GM21381 (cell line): ENCODE results near the gene GASK1A.
A peak's percentile ranks its signal among the peaks of the same experiment; 100 is the strongest.

Experiments
- ATAC-seq: cut with Tn5 transposase; IDR thresholded peaks from one replicate; pipeline ENCODE4 v1.9.1; 2021; ENCODE audit warnings: mild to moderate bottlenecking, moderate library complexity; ENCODE audit not compliant: unreplicated experiment

GASK1A gene

DNA sequence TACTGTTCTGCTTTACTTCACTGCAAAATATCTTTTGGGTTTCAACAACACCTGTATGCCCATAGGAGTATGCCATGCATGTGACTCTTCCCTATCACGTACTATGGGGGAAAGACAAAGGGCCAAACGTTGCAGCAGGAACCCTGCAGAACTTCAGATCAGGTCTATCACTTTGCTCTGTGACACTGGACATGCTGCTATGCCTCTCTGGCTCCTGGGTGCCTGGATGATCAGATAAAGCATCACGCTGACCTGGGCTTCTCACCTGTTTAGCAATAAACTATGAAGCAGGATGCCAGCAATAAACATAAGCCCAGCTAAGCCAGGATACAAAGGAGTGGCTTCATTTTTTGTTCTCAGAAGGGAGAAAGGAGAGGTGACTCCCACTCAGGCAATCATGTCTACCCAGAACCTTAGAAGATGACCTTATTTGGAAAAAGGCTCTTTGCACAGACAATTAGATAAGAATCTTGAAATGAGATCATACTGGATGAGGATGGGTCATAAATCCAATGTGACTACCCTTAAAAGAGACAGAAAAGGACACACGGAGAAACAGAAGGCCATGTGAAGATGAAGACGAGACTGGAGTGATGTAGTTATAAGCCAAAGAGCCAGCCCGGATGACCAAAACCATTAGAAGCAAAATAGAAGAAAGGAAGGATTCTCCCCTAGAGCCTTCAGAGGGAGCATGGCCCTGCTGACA is 107.5 kb downstream of the GASK1A start:
- ATAC-seq = no peak

DNA sequence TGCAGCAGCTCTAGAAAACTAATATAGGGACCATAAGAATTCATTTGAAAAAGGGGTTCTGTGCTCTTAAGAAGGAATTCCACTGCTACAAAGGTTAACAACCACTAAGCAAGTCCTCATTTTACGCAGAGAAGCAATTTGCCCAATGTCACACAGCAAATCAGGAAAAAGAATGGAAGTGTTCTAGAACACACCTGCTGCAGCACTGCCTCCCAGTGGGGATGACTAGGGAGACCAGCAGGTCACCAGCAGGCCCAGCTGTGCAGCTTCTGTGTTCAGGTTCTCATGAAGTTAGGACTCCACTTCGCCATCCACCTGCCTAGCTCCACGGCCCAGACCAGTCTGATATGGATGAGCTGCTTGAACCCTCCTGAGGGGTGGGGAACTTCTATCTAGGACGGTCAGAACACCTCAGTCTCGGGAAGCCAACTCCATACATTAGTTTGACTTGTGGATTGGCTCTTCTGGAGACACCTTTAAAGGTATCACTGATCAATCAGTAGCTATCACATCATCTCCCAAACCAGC is 108.2 kb downstream of the GASK1A start:
- no peak for ATAC-seq

DNA sequence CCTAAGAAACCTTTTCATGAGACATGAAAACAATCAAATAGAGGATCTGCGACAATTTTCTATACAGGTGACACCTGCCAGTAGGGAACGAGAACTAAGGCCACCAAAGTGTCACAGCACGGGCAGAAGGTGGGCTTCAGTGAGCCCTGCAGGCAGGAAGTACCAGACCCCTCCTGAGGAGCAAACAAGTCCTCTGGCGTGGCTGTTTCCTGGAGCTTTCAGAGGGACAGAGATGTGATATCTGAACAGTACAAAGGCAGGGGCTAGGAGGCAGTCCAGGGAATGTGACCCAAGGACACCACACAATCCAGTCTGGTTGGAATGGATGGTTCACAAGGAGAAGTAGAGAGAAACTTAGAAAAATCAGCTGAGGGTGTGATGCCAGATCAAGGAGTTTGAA is 110.0 kb downstream of the GASK1A start:
- ATAC-seq = no peak

DNA sequence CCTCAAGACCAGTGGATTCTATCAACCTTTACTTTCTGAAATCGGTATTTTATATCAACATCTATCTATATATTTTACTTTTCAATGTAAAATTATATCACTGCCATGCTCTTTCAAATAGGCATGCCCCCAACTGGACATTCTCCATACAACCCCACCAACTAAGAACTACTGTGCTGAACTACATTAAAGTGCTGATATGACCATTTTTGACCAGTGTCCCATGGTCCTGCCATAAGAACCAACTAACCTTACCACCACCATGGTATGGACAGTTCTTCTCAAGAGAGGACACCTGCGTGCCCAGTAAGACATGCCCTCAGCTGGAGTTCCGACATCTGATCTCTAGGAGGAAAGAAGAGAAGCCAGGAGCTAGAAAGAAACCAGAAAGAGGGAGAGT is 111.1 kb downstream of the GASK1A start:
- ATAC-seq = no peak

DNA sequence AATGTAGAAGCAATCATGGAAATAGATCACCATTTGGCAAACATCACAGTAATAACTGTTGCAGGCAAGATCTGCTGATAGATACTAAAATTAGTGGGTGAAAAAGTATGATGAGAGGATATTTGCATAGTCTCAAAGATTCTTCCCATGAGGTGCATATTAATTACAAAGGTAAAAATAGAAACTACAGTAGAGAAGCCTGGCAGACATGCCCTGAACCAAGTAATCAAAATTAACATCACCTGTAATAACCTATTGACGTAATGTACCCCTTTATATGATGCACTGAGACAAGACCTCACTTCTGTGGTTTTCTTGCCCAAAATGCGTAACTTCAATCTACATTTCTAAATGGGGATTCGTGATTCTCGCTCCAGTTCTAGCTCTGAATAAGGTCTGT is 112.4 kb downstream of the GASK1A start:
- ATAC-seq = no peak

DNA sequence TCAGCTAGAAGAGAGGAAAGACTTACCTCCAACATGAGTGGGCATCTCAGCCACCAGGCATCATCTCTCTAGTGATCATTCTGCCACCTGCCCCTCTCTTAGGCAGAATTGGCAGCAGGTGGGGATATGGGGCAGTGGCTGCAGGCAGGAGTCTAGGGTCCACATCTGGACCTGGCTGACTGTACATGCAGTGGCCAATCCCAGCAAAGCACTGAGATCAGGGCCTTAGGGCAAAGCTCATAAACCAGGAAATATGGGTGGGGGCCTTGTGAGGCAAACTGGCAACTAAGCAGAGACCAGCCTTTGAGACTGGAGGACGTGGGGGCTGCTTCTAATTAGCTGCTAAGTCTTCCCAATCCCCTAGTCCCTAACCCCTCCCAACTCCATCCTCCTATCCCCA is 113.9 kb downstream of the GASK1A start:
- no peak for ATAC-seq

DNA sequence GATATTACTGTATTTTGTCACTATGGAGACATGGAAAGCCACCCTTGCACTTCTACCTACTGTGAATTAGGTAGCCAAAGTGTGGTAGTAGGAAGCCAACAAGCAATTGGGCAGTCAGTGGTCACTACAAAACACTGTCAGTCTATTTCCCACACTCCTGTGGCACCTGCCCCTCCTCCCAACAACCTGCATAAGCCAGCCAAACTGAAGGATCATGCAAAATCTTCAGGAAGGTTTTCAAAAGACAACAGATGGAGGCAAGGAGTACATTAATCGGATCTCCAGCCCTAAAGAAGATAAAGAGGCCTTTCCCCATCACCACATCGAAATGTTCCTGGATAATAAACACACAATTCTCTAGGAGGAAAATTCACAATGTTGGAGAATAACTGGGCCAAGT is 114.9 kb downstream of the GASK1A start:
- no peak for ATAC-seq

DNA sequence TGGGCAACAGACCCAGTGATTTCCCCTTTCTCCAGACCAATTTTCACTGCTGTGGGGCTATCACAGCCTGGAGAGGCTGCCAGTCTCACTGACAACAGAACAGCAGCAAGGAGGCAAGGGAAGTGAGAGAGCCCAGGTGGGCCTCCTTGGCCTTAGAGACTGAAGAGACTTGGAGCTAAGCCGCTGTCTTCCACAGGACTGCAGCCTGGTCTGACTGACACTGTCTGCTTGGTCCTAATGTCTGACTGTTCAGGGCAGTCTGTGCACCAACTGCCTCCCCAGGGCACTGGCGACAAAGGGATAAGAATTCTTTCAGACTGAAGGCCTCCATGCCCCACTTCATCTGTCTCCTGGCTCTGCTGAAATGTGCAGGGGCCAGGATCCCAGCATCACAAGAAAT is 115.3 kb downstream of the GASK1A start:
- no peak for ATAC-seq

DNA sequence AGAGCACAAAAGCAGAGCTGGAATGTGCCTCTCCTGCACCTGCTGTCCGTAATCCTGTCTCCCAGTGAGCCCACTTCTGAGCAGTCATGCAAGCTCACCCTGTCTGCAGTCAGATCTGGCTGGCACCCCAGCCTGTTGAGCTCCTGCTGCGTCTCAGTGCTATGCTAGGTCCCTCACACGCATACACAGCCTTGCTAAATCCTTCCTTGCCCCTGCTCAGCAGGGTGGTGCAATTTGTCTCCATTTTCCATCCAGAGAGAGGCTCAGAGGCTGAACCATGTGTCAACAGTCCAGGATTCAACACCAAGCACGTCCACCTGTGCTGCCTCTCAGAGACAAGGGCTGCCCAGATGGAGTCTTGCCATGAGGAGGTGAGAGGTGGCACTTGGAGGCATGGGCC is 115.7 kb downstream of the GASK1A start:
- ATAC-seq = no peak

DNA sequence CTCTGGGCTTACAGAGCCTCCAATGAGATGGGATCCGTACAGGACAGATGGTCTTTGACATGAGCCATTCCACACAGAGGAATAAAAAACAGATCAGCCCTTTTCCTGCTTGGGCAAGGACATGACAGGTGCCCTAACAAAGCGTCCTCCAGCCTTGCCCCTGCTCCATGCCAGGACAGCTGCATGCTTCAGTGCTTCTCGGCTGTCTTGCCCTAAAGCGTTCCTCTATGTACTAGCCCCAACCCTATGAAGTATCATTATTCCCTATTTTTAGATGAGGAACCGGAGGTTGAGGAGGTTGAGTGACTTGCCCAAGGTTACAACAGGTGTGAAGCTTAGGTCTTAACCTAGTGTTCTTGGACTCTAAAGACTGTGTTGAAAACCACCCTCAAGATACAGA is 116.3 kb downstream of the GASK1A start:
- no peak for ATAC-seq

DNA sequence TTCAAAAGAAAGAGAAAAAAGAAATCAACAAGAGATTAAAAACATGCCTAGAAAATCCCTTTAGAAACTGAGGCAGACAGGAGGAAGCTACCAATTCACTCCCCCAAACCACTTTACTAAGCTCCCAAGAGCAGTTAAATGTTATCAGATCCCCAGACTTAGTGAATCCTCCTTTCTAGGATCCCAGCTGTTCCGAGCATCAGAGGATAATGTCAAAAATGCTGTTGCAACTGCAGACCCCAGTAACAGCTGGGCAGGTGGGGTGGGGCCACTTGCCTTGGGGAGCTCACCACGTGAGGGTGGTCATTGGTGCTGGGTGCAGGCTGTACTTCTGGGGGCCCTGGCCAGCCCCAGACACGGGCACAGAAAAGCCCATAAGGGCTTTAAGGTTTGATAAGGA is 117.7 kb downstream of the GASK1A start:
- no peak for ATAC-seq

DNA sequence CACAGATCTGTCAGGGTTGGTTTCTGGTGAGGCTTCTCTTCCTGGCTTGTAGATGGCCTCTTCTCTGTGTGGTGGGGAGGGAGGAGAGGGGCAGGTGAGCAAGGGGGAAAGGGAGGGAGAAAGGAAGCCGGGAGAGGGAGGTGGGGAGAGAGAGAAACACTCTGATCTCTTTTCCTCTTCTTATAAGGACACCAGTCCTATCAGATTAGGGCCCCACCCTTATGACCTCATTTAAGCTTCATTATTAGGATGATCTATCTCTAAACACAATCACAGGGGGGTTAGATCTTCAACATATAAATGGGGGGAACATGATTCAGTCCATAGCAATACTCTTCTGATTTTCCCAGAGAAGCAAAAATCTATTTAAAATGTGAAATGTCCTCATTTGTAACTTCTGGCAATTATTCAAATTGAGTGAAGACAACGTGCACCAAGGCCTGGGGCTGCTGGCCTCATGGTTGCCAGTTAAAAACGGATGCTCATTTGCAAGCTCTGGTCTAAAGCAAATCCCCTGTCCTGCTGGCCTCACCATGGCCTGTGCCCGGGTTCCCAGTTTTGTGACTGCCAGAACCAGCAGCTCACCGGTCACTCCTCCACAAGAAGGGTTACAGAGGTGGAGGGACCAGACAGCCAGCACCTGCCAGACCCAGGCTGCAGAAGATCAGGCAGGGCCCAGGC is 118.4 kb downstream of the GASK1A start:
- ATAC-seq = no peak

DNA sequence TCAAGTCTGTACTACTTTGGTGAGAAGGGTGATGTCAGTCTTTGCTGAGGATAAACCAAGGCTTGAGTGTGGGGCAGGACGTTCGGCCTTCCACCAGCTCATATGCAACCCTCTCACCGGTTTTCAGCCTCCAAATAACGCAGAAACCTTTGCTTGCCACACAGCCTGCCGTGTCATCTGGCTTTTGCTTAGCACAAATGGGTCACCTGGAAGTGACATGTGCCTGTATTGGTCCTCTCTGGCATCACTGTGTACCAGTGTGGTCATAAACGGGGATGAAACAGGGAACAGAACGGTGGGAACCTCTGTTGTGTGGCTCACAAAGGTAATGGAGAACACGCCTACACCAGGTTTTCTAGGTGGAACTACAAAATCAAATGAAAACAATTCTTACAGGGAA is 119.7 kb downstream of the GASK1A start:
- ATAC-seq = no peak

DNA sequence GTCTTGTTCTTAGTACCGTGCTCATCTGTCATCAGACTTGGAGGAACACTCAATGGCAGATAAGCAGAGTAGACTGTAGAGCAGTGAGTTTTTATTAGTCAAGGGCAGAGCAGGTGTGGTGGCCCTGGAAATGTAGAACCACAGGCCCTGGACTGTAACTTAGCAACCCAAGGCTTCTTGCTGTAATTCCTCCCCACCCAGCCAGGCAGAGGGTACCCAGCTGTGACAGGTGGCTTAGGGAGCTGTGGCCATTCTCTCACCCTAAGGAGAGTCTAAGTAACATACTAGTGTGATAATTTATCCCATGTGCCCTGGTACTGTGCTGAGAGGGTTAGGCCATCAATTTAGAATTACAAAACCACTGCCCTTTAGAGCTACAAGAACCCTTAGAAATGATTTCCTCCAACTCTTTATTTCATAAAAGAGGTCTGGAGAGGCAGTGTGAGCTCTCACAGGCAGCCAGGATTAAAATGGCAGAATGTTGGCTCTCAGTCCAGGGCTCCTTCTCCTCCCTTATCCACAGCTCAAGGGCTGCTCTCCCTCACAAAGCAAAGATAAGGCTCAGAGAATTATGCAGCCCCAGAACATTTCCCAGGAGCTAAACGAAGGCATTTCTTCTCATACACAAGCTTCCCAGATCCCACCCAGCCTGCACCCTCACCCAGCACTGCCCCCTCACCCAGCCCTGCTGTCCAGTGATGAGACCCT is 123.8 kb downstream of the GASK1A start:
- no peak for ATAC-seq

DNA sequence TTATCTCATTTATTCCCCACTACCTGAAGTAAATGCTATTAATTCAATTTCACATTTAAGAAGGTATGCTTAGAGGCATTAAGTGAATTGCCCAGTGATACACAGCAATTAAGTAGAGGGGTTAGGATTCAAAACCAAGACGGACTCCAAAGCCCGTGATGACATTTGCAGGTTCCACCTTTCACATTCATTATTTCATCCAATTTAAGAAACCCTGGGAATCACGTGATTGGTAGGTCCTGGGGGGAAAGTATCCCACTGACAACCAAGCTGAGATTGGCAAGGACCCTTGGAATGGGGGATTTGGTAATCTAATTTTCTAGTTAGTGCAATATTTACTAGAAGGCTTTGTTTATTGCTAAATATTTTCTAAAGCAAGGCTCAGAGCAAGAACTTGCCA is 124.9 kb downstream of the GASK1A start:
- ATAC-seq = no peak

DNA sequence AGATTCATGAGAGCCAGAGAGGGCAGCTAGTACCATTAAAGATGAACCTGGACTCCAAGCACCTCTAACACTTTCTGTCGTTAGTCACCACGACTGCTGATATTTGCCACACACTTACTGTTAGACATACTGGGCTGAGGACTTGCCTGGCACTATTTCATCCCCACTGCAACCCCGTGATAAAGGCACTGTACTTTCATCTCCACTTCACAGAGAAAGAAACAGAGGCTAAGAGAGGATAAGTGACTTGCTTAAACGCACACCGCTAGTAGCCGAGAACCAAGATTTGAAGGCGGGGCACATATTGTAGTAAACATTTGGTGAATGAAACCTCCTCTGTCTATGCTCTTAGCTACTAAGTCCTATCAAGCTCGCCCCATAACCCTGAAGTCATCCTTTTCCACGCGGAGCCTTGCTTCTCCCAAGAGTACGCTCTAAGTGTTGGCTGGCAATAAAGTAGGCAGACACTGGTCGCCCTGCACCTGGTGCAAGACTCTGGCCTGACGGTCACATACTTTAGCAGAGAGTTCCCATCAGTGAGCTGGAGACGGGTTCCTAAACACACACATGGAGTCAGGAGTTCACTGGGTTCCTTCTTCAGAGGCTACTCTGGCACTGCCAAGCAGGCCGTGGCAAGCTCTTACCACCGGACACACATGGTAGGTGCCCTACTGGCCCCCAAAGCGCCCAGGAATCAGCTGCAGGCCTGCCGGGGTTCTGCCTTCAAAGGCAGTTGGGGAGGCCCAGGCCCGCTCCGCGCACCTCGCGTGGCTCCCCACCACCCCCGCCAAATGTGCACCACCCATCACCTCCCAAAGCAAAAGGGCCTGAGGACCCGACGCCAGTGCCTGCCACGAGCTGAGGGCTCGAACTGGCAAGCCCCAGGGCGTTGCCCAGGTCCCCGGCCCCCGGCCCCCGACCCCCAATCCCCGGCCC is 125.8 kb downstream of the GASK1A start:
- ATAC-seq = no peak

DNA sequence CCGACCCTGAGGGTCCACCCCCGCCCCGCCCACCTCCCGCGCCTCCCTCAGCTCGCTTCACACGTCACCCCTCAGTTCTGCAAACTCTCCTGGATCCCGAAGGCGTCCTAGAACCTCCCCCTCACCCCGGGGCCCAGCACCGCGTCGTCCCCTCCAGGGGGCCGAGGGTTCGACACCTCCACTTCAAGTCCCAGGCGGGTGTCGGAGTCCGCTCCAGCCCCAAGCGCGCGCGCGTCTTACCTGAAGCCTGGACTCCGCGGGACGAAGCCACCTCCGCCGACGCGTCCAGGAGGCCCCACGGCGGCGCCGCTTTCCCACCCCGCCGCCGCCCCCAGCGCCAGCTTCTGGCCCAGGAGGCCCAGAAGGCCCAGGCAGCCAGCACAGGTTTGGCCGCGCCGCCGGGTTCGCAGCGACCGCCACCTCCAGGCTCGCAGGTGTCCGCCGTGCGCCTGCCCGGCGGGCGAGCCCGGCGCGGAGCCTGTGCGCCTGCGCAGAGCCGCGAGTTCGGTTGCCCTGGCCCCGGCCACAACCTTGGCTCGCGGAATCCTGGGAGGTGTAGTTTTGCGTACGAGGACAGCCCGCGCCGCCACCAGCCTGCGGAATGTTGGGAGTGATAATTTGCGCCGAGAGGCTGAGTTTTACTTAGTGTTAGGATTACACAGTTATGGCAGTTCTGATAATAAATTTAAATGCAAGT is 126.6 kb downstream of the GASK1A start, which contains the start of gene POMGNT2:
POMGNT2 (minus strand) TSS at position 484 of the 697 bp plus-strand sequence. CDS start 24,648 bp downstream, outside the sequence.
- peak; percentile 97 for ATAC-seq

DNA sequence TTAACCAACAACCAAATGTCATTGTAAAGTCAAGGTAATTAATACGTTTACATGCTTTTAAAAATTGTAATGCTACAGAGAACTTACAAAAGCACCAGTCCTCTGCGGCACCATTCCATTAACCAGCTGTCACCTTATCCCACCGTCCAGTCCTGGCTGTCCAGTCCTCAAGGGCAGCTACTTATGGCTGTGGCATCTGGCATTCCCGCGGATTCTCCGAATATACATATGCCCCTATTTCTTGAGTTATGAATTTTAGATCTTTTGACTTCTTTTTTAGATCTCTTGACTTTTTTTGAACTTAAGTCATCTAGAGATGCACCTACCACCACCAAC is 127.2 kb downstream of the GASK1A start:
- no peak for ATAC-seq
